GM19025 (cell line): Measurements from ENCODE around the gene B3GLCT.
A peak's percentile ranks its signal among the peaks of the same experiment; 100 is the strongest.
"Not testable (repeated sequence)": the region's sequence is repeated elsewhere in the genome, so short reads cannot be mapped to it uniquely, and the experiment has no call there.

Source experiments
- ATAC-seq: cut with Tn5 transposase; IDR thresholded peaks from one replicate; pipeline ENCODE4 v1.9.1; 2021; ENCODE audit warnings: mild to moderate bottlenecking, low read depth, moderate library complexity; ENCODE audit not compliant: unreplicated experiment

The B3GLCT gene

GRCh38 chr13:31182987-31183386, 16.8 kb upstream of the B3GLCT start:
- ATAC-seq, result no peak

GRCh38 chr13:31184451-31184850, 15.3 kb upstream of the B3GLCT start:
- no peak for ATAC-seq

GRCh38 chr13:31184981-31185645, 14.7 kb upstream of the B3GLCT start:
- no peak for ATAC-seq

- ATAC-seq, result no peak
Measured at GRCh38 chr13:31191748-31192147, 8.0 kb upstream of the B3GLCT start.

GRCh38 chr13:31192306-31192705, 7.5 kb upstream of the B3GLCT start:
- ATAC-seq, result no peak

GRCh38 chr13:31195616-31196015, 4.2 kb upstream of the B3GLCT start:
- ATAC-seq, result no peak

- ATAC-seq, result no peak
Measured at GRCh38 chr13:31196992-31197391, 2.8 kb upstream of the B3GLCT start.

- ATAC-seq, result no peak
Measured at GRCh38 chr13:31198519-31198918, 1.3 kb upstream of the B3GLCT start.

- ATAC-seq, result no peak
Measured at GRCh38 chr13:31199527-31199848, 287 bp upstream of the B3GLCT start.

GRCh38 chr13:31200637-31200971, 829 bp downstream of the B3GLCT start:
- peak; percentile 9 for ATAC-seq

GRCh38 chr13:31201341-31202031, 1.7 kb downstream of the B3GLCT start:
- ATAC-seq, result no peak

GRCh38 chr13:31204592-31204991, 4.8 kb downstream of the B3GLCT start:
- ATAC-seq, result no peak

GRCh38 chr13:31207661-31208552, 8.1 kb downstream of the B3GLCT start:
- ATAC-seq, result no peak

- ATAC-seq, result no peak
Measured at GRCh38 chr13:31208559-31209122, 8.9 kb downstream of the B3GLCT start.

- no peak for ATAC-seq
Measured at GRCh38 chr13:31209172-31209840, 9.5 kb downstream of the B3GLCT start.

- ATAC-seq, result no peak
Measured at GRCh38 chr13:31209841-31210210, 10.1 kb downstream of the B3GLCT start.

- ATAC-seq, result no peak
Measured at GRCh38 chr13:31213651-31214289, 14.0 kb downstream of the B3GLCT start.

- no peak for ATAC-seq
Measured at GRCh38 chr13:31214435-31214834, 14.7 kb downstream of the B3GLCT start.

GRCh38 chr13:31216916-31217315, 17.1 kb downstream of the B3GLCT start:
- not testable (repeated sequence) for ATAC-seq

GRCh38 chr13:31219909-31220598, 20.3 kb downstream of the B3GLCT start:
- no peak for ATAC-seq
